Measurements from ENCODE around the gene NEGR1.

The NEGR1 gene

GRCh38 chr1:71618766-71619530, 663.4 kb downstream of the NEGR1 start:
- no peak for TF ChIP-seq CTCF (IDR thresholded peaks at IDR 0.05; ENCODE audit: low read length, missing control alignments)
- H3K4me3 ChIP-seq (replicated peaks; ENCODE audit: low read depth, low read length), result no peak overlapping the region
- no peak for DNase-seq (ENCODE audit: low read depth)

GRCh38 chr1:71618191-71618590, 664.1 kb downstream of the NEGR1 start:
- DNase-seq (ENCODE audit: low read depth), result no peak
- no peak overlapping the region for H3K4me3 ChIP-seq (replicated peaks; ENCODE audit: low read depth, low read length)
- TF ChIP-seq CTCF (IDR thresholded peaks at IDR 0.05; ENCODE audit: low read length, missing control alignments), result no peak

- no peak for DNase-seq (ENCODE audit: low read depth)
- no peak overlapping the region for H3K4me3 ChIP-seq (replicated peaks; ENCODE audit: low read depth, low read length)
- TF ChIP-seq CTCF (IDR thresholded peaks at IDR 0.05; ENCODE audit: low read length, missing control alignments), result no peak
These were observed 671.9 kb downstream of the NEGR1 start for GRCh38 chr1:71610476-71610875.

GRCh38 chr1:71603044-71603776, 679.1 kb downstream of the NEGR1 start:
- no peak overlapping the region for H3K4me3 ChIP-seq (replicated peaks; ENCODE audit: low read depth, low read length)
- no peak for DNase-seq (ENCODE audit: low read depth)
- TF ChIP-seq CTCF (IDR thresholded peaks at IDR 0.05; ENCODE audit: low read length, missing control alignments), result no peak

GRCh38 chr1:71600023-71600422, 682.3 kb downstream of the NEGR1 start:
- no peak for DNase-seq (ENCODE audit: low read depth)
- TF ChIP-seq CTCF (IDR thresholded peaks at IDR 0.05; ENCODE audit: low read length, missing control alignments), result no peak
- no peak overlapping the region for H3K4me3 ChIP-seq (replicated peaks; ENCODE audit: low read depth, low read length)

- no peak overlapping the region for H3K4me3 ChIP-seq (replicated peaks; ENCODE audit: low read depth, low read length)
- no peak for TF ChIP-seq CTCF (IDR thresholded peaks at IDR 0.05; ENCODE audit: low read length, missing control alignments)
- no peak for DNase-seq (ENCODE audit: low read depth)
These were observed 683.0 kb downstream of the NEGR1 start for GRCh38 chr1:71599306-71599705.
